OCI-LY7 (cell line): ENCODE measurements around the gene GGT5. TPM values are rescaled to one million over a fixed set of nuclear protein-coding genes. Genes with fewer than 3 reads are reported as not detected.

Source experiments
- BruUV-seq: library from RNA; stranded (reverse); fragments of 400-500 nt; replicated peaks from 2 replicates; lab custom pipeline; 2021; lab: Mats Ljungman, UMichigan
- CTCF ChIA-PET: fragments of 300-600 bp; sonication (Branson Sonifier 250); formaldehyde crosslinking; loops from one replicate; lab custom pipeline; 2022; ENCODE audit warnings: antibody characterized with exemption; ENCODE audit not compliant: unreplicated experiment; lab: Charles Lee
- POLR2A ChIA-PET: fragments of 300-600 bp; sonication (Branson Sonifier 250); formaldehyde crosslinking; loops from one replicate; lab custom pipeline; 2022; ENCODE audit warnings: antibody characterized with exemption; lab: Charles Lee
- DNase-seq: peaks from one replicate; pipeline ENCODE4 v3.0.0-alpha.2; 2015; ENCODE audit warnings: low spot score
- H2AFZ ChIP-seq: fragments of 200-600 bp; sonication (generic), shearing (Covaris generic); 2 replicates; pipeline ENCODE4 v1.6.1; 2014; ENCODE audit warnings: mild to moderate bottlenecking, antibody characterized with exemption, low read length, moderate library complexity
- H3K27ac ChIP-seq: fragments of 200-600 bp; sonication (generic); 2 replicates; pipeline ENCODE4 v1.5.1; 2014; ENCODE audit warnings: mixed run types, low read depth, mild to moderate bottlenecking, moderate library complexity, low read length, inconsistent platforms; ENCODE audit not compliant: poor library complexity, severe bottlenecking
- H3K36me3 ChIP-seq: fragments of 200-600 bp; sonication (generic); 2 replicates; pipeline ENCODE4 v1.6.1; 2014; ENCODE audit warnings: mild to moderate bottlenecking, antibody characterized with exemption, low read length, moderate library complexity, mixed read lengths; ENCODE audit not compliant: insufficient read depth
- H3K4me1 ChIP-seq: fragments of 200-600 bp; sonication (generic); 2 replicates; pipeline ENCODE4 v1.5.1; 2014; ENCODE audit warnings: mild to moderate bottlenecking, low read length; ENCODE audit not compliant: insufficient read depth, poor library complexity, severe bottlenecking
- H3K4me2 ChIP-seq: fragments of 200-600 bp; sonication (generic); 2 replicates; pipeline ENCODE4 v1.6.1; 2014; ENCODE audit warnings: mild to moderate bottlenecking, low read length
- H3K4me3 ChIP-seq: fragments of 200-600 bp; sonication (generic); 2 replicates; pipeline ENCODE4 v1.5.1; 2014; ENCODE audit warnings: mild to moderate bottlenecking, low read depth, low read length; ENCODE audit not compliant: poor library complexity, severe bottlenecking
- H3K79me2 ChIP-seq: fragments of 200-600 bp; sonication (generic); 2 replicates; pipeline ENCODE4 v1.6.1; 2016; ENCODE audit warnings: low read depth, mild to moderate bottlenecking, low read length, moderate library complexity, mixed read lengths; ENCODE audit not compliant: insufficient read depth
- H3K9me2 ChIP-seq: fragments of 200-600 bp; sonication (generic); 2 replicates; pipeline ENCODE4 v1.6.1; 2016; ENCODE audit warnings: mild to moderate bottlenecking, low read length, mixed read lengths; ENCODE audit not compliant: insufficient read depth
- H3K9me3 ChIP-seq: fragments of 200-600 bp; sonication (generic); 2 replicates; pipeline ENCODE4 v1.6.1; 2014; ENCODE audit warnings: mild to moderate bottlenecking, mixed run types, low read length, mixed read lengths
- H4K20me1 ChIP-seq: fragments of 200-600 bp; sonication (generic); 2 replicates; pipeline ENCODE4 v1.6.1; 2014; ENCODE audit warnings: mild to moderate bottlenecking, antibody characterized with exemption, low read length, moderate library complexity, mixed read lengths; ENCODE audit not compliant: insufficient read depth
- EZH2phosphoT487 ChIP-seq: fragments of 200-600 bp; sonication (generic); IDR thresholded peaks from 2 replicates; pipeline ENCODE4 v1.6.1; 2018; ENCODE audit warnings: low read depth, borderline replicate concordance, mild to moderate bottlenecking, mixed run types, antibody characterized with exemption, low read length, moderate library complexity, mixed read lengths
- intact Hi-C: fragments of 100-400 bp; cut with micrococcal nuclease; formaldehyde crosslinking; loops from one replicate; pipeline ENCODE4 v1.10.0; 2022; ENCODE audit not compliant: unreplicated experiment
- total RNA-seq, 2 experiments: library from RNA; depleted of rRNA in 1 of 2; stranded (reverse); fragments of >200 nt in 1 of 2; shearing (Covaris generic) in 1 of 2; gene quantifications; 2 replicates each; pipeline ENCODE4 v1.2.3, GENCODE V29; 2014 to 2022
- TF ChIP-seq, protein P1 (sequence below): fragments of 200-600 bp; sonication (generic); conservative IDR thresholded peaks from 2 replicates; pipeline ENCODE4 v1.5.1; 2014; ENCODE audit warnings: mild to moderate bottlenecking, antibody characterized with exemption, low read length, moderate library complexity, mixed read lengths

Gene GGT5
- total RNA-seq, 2 experiments from 2014 or later: 0.06 TPM; not detected in 1

DNA sequence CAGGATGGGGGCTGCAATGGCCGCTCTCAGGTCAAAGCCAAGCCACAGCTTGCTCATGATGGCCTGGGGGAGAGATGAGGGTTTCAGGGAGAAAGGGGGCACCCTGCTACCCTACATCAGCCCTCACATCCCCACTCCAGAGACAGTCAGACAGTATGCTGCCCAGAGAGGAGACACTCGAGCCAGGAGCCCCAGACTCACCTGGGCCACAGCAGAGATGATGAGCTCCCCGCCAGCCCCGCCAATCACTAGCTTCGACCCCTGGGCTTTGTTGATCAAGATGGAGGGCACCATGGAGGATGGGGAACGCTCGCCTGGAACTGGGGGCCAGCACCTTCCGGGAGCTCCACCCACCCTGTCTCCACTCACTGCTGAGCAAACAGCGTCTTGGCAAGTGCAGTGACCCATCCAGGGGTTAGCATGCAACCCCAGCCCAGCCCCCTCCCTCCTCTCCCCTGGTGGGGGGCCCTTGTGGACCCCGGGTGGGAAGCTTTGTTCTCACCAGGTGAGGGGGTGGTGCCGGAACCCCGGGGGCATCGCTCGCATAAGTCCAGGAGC is 19.8 kb downstream of the GGT5 start:
- Histone ChIP-seq H3K4me1 (no peaks in the 10 kb centered on the region), H4K20me1 (no peaks in the 10 kb centered on the region), H3K9me2 (no peaks in the 10 kb centered on the region), H3K79me2 (no peaks in the 10 kb centered on the region), H3K4me3 (no peak overlapping the region), H3K4me2 (no peak overlapping the region), H3K36me3 (no peaks in the 10 kb centered on the region), H2AFZ (no peak overlapping the region), H3K9me3 (peaks cover 4% of the 10 kb centered on the region; the same call in 1 of the 2 replicates), H3K27ac (no peak overlapping the region)
- ChIA-PET CTCF (interaction anchor here (0.6 kb wide), 1 partner anchor 71 kb away, joined by 5 read pairs; no protein-coding TSS in a partner anchor), POLR2A (interaction anchor here (0.6 kb wide), 1 partner anchor 29 kb away, joined by 5 read pairs; no protein-coding TSS in a partner anchor)
- BruUV-seq: no TSS peak
- intact Hi-C loops: no loop called here
- TF ChIP-seq, protein P1, sequence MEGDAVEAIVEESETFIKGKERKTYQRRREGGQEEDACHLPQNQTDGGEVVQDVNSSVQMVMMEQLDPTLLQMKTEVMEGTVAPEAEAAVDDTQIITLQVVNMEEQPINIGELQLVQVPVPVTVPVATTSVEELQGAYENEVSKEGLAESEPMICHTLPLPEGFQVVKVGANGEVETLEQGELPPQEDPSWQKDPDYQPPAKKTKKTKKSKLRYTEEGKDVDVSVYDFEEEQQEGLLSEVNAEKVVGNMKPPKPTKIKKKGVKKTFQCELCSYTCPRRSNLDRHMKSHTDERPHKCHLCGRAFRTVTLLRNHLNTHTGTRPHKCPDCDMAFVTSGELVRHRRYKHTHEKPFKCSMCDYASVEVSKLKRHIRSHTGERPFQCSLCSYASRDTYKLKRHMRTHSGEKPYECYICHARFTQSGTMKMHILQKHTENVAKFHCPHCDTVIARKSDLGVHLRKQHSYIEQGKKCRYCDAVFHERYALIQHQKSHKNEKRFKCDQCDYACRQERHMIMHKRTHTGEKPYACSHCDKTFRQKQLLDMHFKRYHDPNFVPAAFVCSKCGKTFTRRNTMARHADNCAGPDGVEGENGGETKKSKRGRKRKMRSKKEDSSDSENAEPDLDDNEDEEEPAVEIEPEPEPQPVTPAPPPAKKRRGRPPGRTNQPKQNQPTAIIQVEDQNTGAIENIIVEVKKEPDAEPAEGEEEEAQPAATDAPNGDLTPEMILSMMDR: no peak
- TF ChIP-seq EZH2phosphoT487: no peak
- DNase-seq: no peak

DNA sequence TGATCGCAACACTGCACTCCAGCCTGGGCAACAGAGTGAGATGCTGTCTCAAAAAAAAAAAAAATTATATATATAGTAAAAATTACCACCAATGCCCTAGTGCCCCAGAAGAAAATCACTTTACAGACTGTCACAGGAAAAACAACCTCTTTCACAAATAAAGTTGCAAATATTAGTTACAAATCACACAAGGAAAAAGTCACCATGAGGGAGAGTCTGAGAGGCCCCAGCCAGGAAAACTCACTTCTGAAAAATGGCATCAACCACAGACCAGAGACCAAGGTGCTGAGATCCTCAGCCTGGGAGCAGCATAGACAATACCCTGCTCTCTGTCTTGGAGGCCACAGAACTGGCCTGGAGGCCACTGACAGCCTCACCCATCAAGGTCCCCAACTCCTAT is 20.4 kb downstream of the GGT5 start:
- Histone ChIP-seq H4K20me1 (no peaks in the 10 kb centered on the region), H3K27ac (no peak overlapping the region), H3K9me3 (peaks cover 4% of the 10 kb centered on the region; the same call in 1 of the 2 replicates), H3K4me2 (no peak overlapping the region), H3K36me3 (no peaks in the 10 kb centered on the region), H3K4me3 (no peak overlapping the region), H2AFZ (no peak overlapping the region), H3K9me2 (no peaks in the 10 kb centered on the region), H3K4me1 (no peaks in the 10 kb centered on the region), H3K79me2 (no peaks in the 10 kb centered on the region)
- no peak for DNase-seq
- ChIA-PET POLR2A (no interaction called here), CTCF (no interaction called here)
- TF ChIP-seq EZH2phosphoT487: no peak
- TF ChIP-seq, protein P1: no peak
- intact Hi-C loops: no loop called here
- BruUV-seq: no TSS peak

DNA sequence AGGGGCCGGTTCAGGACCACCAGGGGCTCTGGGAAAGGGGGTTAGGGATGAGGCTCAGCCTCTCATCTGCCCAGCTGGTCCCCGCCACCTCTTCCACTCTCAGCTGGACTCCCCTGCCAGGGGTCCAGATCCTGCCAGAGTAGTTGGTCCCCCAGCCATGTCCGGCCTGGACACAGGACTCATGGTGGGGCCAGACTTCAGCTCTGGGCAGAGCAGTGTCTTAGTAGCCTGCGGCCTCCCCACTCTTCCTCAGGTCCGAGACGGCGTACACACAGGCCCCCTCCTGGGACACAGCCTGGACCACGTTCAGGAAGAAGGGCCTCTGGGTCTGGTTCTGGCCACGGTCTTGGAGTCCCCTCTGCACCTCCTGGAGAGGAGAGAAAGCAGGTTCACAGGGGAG is 25.1 kb downstream of the GGT5 start:
- CTCF ChIA-PET: no interaction called here
- no TSS peak for BruUV-seq

More for the DNA sequence above, 25.1 kb downstream of the GGT5 start:
- POLR2A ChIA-PET: no interaction called here
- Histone ChIP-seq H3K4me2 (no peak overlapping the region), H4K20me1 (no peaks in the 10 kb centered on the region), H3K4me1 (peaks cover 8% of the 10 kb centered on the region), H3K9me3 (peaks cover 2% of the 10 kb centered on the region; the same call in 1 of the 2 replicates), H2AFZ (no peak overlapping the region), H3K36me3 (no peaks in the 10 kb centered on the region), H3K27ac (no peak overlapping the region), H3K79me2 (no peaks in the 10 kb centered on the region), H3K9me2 (no peaks in the 10 kb centered on the region), H3K4me3 (no peak overlapping the region)
- no peak for DNase-seq
- intact Hi-C loops: no loop called here
- TF ChIP-seq, protein P1: no peak
- TF ChIP-seq EZH2phosphoT487: no peak
